Urinary bladder (tissue), 4 donors: ENCODE results near the gene CDC34. TPM values are rescaled to one million over a fixed set of nuclear protein-coding genes. Genes with fewer than 3 reads are reported as not detected.
A peak's percentile ranks its signal among the peaks of the same experiment; 100 is the strongest.

Source experiments
- DNase-seq: peaks from one replicate; pipeline ENCODE4 v3.0.0-alpha.2; 2015; ENCODE audit errors: extremely low spot score
- H3K27ac ChIP-seq: one replicate; pipeline ENCODE4 v1.5.1; 2013; ENCODE audit warnings: low read depth, mild to moderate bottlenecking, moderate library complexity
- H3K36me3 ChIP-seq: one replicate; pipeline ENCODE4 v1.6.1; 2013; ENCODE audit warnings: mild to moderate bottlenecking, moderate library complexity; ENCODE audit not compliant: insufficient read depth
- H3K4me1 ChIP-seq: one replicate; pipeline ENCODE4 v1.6.1; 2013; ENCODE audit warnings: mild to moderate bottlenecking, moderate library complexity; ENCODE audit not compliant: insufficient read depth
- H3K4me3 ChIP-seq: one replicate; pipeline ENCODE4 v1.5.1; 2013; ENCODE audit warnings: low read depth, low read length
- WGBS: extraction: QIAGEN DNeasy Blood & Tissue Kit; methylation state at CpG from one replicate; pipeline ENCODE4 v1.1.7; 2013; 5-methylcytosine and 5-hydroxymethylcytosine counted together
- polyA plus RNA-seq: library from polyadenylated mRNA; stranded (reverse); fragments of 200-250 nt; gene quantifications from one replicate; pipeline ENCODE4 v1.2.3, GENCODE V29; 2013
- total RNA-seq: library from RNA; depleted of rRNA; stranded (reverse); fragments of >200 nt; gene quantifications from one replicate; pipeline ENCODE4 v1.2.3, GENCODE V29; 2014
- donor health status: healthy with polysubstance abuse.
- donor health status: healthy.

Gene CDC34
- total and polyA plus RNA-seq, 2 donors: 30.4 to 89.8 TPM

DNA sequence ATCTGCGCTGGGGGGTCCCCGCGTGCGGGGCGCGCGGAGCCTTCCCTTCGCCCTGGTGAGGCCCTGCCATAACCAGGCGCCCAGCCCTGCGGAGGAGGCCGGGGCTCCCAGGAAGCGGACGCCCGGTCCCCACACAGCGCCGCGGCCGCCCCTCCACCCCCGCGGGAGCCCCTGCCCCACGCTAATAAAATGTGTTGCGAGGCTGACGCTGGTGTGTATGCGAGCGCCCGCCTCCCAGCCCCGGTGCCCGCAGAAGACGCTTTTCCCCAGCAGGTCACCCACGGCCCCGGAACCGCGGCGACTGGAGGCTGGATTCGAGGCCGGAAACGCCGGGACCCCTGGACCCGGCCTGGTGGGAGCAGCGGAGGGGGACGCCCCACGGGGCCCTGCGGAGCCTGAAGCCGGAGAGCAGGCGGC, 12.1 kb upstream of the CDC34 start:
- DNase-seq: no peak
- WGBS: 88% methylated on average over 45 of the region's 45 CpGs
- no peak overlapping the region for H3K27ac ChIP-seq

DNA sequence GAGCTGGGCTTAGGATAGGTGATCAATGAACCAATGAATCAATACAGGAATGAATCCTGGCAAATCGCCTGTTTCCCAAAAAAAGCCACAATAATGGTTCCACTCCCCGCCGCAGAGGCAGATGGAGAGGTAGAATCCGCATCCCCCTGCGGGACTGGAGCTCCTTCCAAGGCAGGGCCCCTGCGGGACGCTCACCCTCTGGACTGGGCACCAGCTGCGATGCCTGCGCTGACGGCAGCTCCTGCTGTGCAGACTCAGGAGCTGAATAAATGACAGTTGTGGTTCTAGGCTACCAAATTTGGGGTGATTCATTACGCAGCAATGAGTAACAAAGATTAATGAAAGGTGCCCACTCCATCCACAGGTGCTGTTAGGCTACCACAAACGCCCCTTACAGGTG, 8.8 kb upstream of the CDC34 start:
- Histone ChIP-seq H3K36me3 (no peaks in the 10 kb centered on the region), H3K4me3 (no peak overlapping the region), H3K4me1 (no peaks in the 10 kb centered on the region), H3K27ac (no peak overlapping the region)
- DNase-seq: no peak
- WGBS: 95% methylated on average over 12 of the region's 12 CpGs

More for the DNA sequence above, 12.1 kb upstream of the CDC34 start:
- H3K4me1 ChIP-seq: no peaks in the 10 kb centered on the region
- H3K4me3 ChIP-seq: no peak overlapping the region
- H3K36me3 ChIP-seq: no peaks in the 10 kb centered on the region

- no peak overlapping the region for H3K4me3 ChIP-seq
- H3K36me3 ChIP-seq: no peaks in the 10 kb centered on the region
- H3K4me1 ChIP-seq: no peaks in the 10 kb centered on the region
- WGBS: 55% methylated on average over 29 of the region's 29 CpGs
- DNase-seq: no peak
- H3K27ac ChIP-seq: no peak overlapping the region
Observed at GRCh38 chr19:524062-524674, 7.4 kb upstream of the CDC34 start.

- WGBS: 66% methylated on average over 18 of the region's 18 CpGs
- Histone ChIP-seq H3K36me3 (no peaks in the 10 kb centered on the region), H3K27ac (no peak overlapping the region), H3K4me1 (no peaks in the 10 kb centered on the region), H3K4me3 (no peak overlapping the region)
- no peak for DNase-seq
Observed at GRCh38 chr19:525029-525428, 6.5 kb upstream of the CDC34 start.

- no peak for DNase-seq
- Histone ChIP-seq H3K36me3 (no peaks in the 10 kb centered on the region), H3K4me1 (no peaks in the 10 kb centered on the region), H3K27ac (no peak overlapping the region), H3K4me3 (no peak overlapping the region)
- 41% methylated on average over 13 of the region's 13 CpGs for WGBS
Observed at GRCh38 chr19:525857-526419, 5.6 kb upstream of the CDC34 start.

- DNase-seq: no peak
- no peak overlapping the region for H3K27ac ChIP-seq
Observed at GRCh38 chr19:530134-531008, 1.2 kb upstream of the CDC34 start.

GRCh38 chr19:531009-531752, 379 bp upstream of the CDC34 start:
- DNase-seq: no peak
- H3K27ac ChIP-seq: peak overlapping the region; percentile 98
- under 1% methylated on average over 103 of the region's 103 CpGs for WGBS
- H3K36me3 ChIP-seq: no peaks in the 10 kb centered on the region
- peak overlapping the region; percentile 79 for H3K4me3 ChIP-seq
- H3K4me1 ChIP-seq: peaks cover 2% of the 10 kb centered on the region

More at GRCh38 chr19:530134-531008, 1.2 kb upstream of the CDC34 start:
- peak overlapping the region; percentile 79 for H3K4me3 ChIP-seq
- H3K4me1 ChIP-seq: peaks cover 2% of the 10 kb centered on the region
- 68% methylated on average over 38 of the region's 38 CpGs for WGBS
- no peaks in the 10 kb centered on the region for H3K36me3 ChIP-seq

DNA sequence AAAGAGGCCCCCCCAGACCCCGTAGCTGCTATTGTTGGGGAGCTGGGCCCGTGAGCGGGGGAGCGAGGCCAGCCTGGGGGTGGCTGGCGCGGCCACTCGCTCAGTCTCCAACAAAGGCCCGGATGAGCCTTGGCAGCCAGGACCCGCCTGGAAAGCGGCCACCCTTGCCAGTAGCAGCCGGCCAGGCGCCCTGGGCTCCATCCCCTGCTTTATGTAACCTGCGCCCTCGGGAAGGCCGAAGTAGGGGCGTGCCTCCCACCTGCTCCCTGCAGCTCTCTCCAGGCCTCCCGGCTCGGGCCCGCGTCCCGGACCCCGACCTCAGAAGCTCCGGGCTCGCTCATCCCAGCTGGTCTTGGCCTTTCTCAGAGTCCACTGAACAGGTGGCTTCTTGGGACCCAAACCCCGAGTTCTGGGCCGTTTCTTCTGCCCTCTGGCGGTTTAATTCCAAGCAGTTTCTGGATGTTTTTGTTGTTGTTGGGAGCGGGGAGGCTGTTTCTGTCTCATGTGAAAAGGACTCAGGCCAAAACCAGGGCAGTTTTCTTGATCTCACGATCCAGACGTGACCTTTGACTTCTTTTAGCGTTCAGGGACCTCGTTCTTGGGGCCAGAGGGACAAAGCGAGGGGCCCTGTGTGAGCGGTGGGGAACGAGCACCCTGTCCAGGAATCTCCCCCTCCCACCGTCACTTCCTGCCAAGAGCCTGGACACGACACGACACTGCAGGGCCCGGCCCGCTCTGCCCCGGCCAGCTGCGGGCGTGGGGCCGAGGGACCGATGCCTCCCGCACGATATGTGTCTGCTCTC, 1.2 kb downstream of the CDC34 start:
- peaks cover 4% of the 10 kb centered on the region for H3K36me3 ChIP-seq
- peaks cover 2% of the 10 kb centered on the region for H3K4me1 ChIP-seq
- peak overlapping the region; percentile 83 for H3K27ac ChIP-seq
- under 1% methylated on average over 47 of the region's 47 CpGs for WGBS
- DNase-seq: no peak
- peak overlapping the region; percentile 79 for H3K4me3 ChIP-seq

GRCh38 chr19:533364-534058, 2.0 kb downstream of the CDC34 start:
- WGBS: 22% methylated on average over 25 of the region's 25 CpGs
- Histone ChIP-seq H3K27ac (peak overlapping the region; percentile 54), H3K4me3 (peak overlapping the region; percentile 79), H3K4me1 (peaks cover 2% of the 10 kb centered on the region), H3K36me3 (peaks cover 4% of the 10 kb centered on the region)
- no peak for DNase-seq

DNA sequence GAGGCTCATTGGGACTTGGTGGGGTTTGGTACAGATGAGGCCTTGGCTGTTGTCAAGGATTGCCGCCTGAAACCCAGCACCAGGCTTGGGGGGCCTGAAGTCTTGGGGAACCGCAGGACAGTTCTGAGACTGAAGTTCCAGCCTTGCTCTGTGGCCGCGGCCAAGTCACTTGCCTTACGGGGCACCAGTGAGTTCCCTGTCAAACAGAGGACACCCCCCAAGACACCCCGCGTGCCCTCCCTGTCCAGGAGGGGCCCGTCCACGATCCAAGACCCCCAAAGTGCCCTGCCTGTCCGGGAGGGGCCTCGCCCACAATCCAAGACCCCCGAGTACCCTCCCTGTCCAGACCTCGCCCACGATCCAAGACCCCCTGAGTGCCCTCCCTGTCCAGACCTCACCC, 2.5 kb downstream of the CDC34 start:
- no peak for DNase-seq
- WGBS: 79% methylated on average over 14 of the region's 14 CpGs
- no peak overlapping the region for H3K4me3 ChIP-seq
- H3K27ac ChIP-seq: peak overlapping the region; percentile 54
- peaks cover 6% of the 10 kb centered on the region for H3K36me3 ChIP-seq
- H3K4me1 ChIP-seq: peaks cover 2% of the 10 kb centered on the region

- 75% methylated on average over 16 of the region's 16 CpGs for WGBS
- Histone ChIP-seq H3K4me1 (peaks cover 2% of the 10 kb centered on the region), H3K4me3 (no peak overlapping the region), H3K36me3 (peaks cover 10% of the 10 kb centered on the region), H3K27ac (no peak overlapping the region)
- no peak for DNase-seq
Observed at GRCh38 chr19:535017-535835, 3.7 kb downstream of the CDC34 start.
